ENCODE results near the gene CNTNAP2. TPM values are rescaled to one million over a fixed set of nuclear protein-coding genes. Genes with fewer than 3 reads are reported as not detected.

The CNTNAP2 gene
- total and polyA plus RNA-seq, 4 donors, result 0.14 to 2.3 (median 1.1) TPM

GRCh38 chr7:148118371-148118770 lies 2001.8 kb downstream of the CNTNAP2 start:
- DNase-seq (ENCODE audit: low spot score), result no peak
- peaks cover 0 to 9% (median 0%) of the 10 kb centered on the region in 4 donors for H3K27me3 ChIP-seq (ENCODE audit: control insufficient read depth in 4 of 4, insufficient read depth in 4 of 4, low read length in 3 of 4)
- no peaks in the 10 kb centered on the region for H3K9me3 ChIP-seq (ENCODE audit: control insufficient read depth in 4 of 4, low read length in 3 of 4)
- TF ChIP-seq YY1 (IDR thresholded peaks at IDR 0.05), result no peak
- TF ChIP-seq HNF4A (conservative IDR thresholded peaks at IDR 0.05), result no peak
- TF ChIP-seq JUND (IDR thresholded peaks at IDR 0.05), result no peak
- no peak for TF ChIP-seq MAX (IDR thresholded peaks at IDR 0.05)
- no peak for TF ChIP-seq NR2F2 (IDR thresholded peaks at IDR 0.05)
- no peak for TF ChIP-seq HNF4G (IDR thresholded peaks at IDR 0.05)
- TF ChIP-seq ATF3 (IDR thresholded peaks at IDR 0.05), result no peak
- no peak for TF ChIP-seq EGR1 (IDR thresholded peaks at IDR 0.05; ENCODE audit: low read depth in 2 of 2)
- TF ChIP-seq RXRA (IDR thresholded peaks at IDR 0.05), result no peak
- no peak for TF ChIP-seq CTCF (IDR thresholded peaks at IDR 0.05; ENCODE audit: low read depth, low read length, missing input control)
- TF ChIP-seq, protein P1, sequence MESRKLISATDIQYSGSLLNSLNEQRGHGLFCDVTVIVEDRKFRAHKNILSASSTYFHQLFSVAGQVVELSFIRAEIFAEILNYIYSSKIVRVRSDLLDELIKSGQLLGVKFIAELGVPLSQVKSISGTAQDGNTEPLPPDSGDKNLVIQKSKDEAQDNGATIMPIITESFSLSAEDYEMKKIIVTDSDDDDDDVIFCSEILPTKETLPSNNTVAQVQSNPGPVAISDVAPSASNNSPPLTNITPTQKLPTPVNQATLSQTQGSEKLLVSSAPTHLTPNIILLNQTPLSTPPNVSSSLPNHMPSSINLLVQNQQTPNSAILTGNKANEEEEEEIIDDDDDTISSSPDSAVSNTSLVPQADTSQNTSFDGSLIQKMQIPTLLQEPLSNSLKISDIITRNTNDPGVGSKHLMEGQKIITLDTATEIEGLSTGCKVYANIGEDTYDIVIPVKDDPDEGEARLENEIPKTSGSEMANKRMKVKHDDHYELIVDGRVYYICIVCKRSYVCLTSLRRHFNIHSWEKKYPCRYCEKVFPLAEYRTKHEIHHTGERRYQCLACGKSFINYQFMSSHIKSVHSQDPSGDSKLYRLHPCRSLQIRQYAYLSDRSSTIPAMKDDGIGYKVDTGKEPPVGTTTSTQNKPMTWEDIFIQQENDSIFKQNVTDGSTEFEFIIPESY (IDR thresholded peaks at IDR 0.05), result no peak
- TF ChIP-seq RAD21 (IDR thresholded peaks at IDR 0.05), result no peak
- TF ChIP-seq FOXA1 (IDR thresholded peaks at IDR 0.05), result no peak
- TF ChIP-seq SP1 (IDR thresholded peaks at IDR 0.05), result no peak
- TF ChIP-seq TAF1 (conservative IDR thresholded peaks at IDR 0.05), result no peak
- TF ChIP-seq FOXA2 (IDR thresholded peaks at IDR 0.05), result no peak
- TF ChIP-seq GABPA (IDR thresholded peaks at IDR 0.05 in 1 of 2, conservative IDR thresholded peaks at IDR 0.05 in 1 of 2), result no peak
- no peak for TF ChIP-seq REST (IDR thresholded peaks at IDR 0.05)
- 56% methylated on average over 5 of the region's 5 CpGs for WGBS
- no peak overlapping the region for H3K27ac ChIP-seq (ENCODE audit: low read depth in 1 of 2, low read length in 2 of 2)
- no peaks in the 10 kb centered on the region for H3K36me3 ChIP-seq (ENCODE audit: control insufficient read depth in 4 of 4, insufficient read depth in 3 of 4, low read depth in 1 of 4, low read length in 3 of 4)
- no peaks in the 10 kb centered on the region for H3K4me1 ChIP-seq (ENCODE audit: control insufficient read depth in 4 of 4, insufficient read depth in 4 of 4, low read length in 3 of 4)
- H3K9ac ChIP-seq (ENCODE audit: low read depth in 1 of 2, low read length in 2 of 2), result no peak overlapping the region
- H3K4me3 ChIP-seq (ENCODE audit: low read depth in 1 of 3, low read length in 3 of 3), result no peak overlapping the region
